HG03039 (cell line): ENCODE results near the gene PCED1B.

ENCODE experiments used
- ATAC-seq: cut with Tn5 transposase; IDR thresholded peaks from one replicate; pipeline ENCODE4 v1.9.1; 2021; ENCODE audit warnings: mild to moderate bottlenecking, moderate library complexity; ENCODE audit not compliant: unreplicated experiment

Gene PCED1B

DNA sequence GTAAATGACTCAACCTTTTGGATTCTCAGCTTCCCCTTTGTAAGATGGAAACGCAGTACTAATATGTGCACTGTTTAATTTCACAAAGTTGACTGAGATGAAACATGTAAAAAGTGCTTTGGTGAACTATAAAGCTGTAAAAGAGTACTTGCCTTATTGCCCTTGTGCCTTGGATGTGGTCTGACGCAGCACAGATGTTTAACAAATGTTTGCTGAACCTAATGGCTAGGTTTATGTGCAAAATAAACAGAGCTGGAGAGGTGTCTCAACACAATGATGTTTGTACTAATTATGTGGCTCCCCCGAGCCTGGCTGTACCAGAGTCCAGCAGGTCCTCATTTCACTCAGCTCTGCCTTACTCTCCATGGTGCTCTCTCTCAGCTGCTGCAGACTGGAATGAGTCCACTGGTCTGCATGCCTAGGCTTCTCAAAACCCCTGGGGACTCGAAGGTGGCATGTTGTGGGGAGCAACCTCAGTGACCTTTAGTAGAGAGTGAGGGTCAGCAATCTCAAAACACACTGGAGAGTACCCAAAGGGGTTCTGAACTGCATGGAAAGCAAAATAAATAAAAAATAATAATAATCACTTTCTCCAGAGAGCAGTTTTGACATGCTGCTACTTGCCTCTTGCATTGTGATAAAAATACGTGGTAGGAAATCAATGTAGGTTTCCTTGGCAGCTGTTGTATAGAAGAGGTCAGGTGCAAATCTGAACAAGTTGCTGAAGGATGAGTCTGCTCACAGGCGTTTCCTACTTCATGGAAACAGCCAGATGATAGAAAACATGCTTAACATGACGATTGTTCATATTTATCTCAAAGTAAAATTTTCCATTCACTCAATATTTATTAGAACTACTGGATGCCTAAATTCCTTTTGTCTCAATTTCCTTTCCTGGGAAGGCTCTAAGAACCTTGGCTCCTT is 8.9 kb downstream of the PCED1B start:
- no peak for ATAC-seq

GRCh38 chr12:47091009-47091408 is 11.6 kb downstream of the PCED1B start:
- ATAC-seq: no peak

DNA sequence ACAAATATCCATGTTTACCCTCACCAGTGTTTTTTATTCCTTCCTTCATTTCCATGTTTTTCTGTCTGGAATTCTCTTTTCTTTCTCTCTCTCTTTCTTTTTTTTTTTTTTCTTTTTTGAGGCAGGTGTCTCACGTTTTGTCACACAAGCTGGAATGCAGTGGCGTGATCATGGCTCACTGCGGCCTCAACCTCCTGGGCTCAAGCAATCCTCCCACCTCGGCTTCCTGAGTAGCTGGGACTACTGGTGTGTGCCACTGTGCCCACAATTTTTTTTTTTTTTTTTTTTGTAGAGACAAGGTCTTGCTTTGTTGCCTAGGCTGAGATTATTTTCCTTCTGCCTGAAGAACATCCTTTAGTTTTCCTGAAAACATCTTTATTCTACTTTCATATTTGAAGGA is 15.4 kb downstream of the PCED1B start:
- ATAC-seq: no peak

- ATAC-seq: no peak
Measured at GRCh38 chr12:47095446-47096236, 16.2 kb downstream of the PCED1B start.

DNA sequence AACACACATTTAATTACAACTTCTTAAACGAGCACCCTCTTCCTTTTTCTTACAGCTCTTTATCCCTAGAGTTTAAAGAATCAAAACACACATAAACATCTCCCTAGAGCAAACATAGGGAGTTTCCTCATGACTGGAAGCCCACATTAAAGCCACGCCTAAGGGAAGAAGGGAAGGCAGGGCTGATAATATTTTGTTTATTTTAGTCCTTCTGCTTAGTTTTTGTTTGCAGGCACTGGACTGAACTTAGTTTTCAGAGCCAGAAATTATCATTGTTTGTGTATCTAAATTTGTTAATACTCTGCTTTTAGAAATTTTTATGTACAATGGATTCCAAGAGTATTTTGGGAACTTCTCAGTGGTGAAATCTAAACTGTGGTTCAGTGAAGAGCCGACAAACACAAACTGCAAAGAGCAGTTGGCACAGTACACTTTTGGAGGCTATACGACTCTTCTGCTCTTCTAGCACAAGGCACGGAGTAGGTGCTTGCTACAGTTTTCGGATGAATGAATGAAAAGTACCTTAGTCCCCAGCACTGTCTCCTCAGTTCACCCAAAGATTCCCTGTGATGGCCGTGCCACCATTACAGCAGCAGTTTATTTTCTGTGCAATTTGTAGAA is 18.0 kb downstream of the PCED1B start:
- ATAC-seq: no peak

DNA sequence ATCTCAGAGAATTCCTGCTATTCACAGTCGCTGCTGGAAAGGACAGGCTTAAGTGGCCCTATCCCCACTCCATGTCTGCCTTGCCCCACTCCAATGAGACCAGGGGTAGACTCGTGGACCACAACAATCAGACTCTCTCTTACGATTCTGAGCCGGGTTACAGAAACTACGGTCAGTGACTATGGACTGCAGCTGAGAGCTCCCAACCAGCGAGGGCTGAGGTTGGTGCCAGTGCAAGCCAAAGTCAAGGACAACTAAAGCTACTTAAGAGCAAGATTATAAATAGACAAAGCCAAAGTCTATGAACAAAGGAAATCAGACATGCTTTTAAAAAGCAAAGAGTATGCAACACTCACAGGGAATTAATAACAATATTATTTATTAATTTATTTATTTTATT is 18.7 kb downstream of the PCED1B start:
- ATAC-seq: no peak

DNA sequence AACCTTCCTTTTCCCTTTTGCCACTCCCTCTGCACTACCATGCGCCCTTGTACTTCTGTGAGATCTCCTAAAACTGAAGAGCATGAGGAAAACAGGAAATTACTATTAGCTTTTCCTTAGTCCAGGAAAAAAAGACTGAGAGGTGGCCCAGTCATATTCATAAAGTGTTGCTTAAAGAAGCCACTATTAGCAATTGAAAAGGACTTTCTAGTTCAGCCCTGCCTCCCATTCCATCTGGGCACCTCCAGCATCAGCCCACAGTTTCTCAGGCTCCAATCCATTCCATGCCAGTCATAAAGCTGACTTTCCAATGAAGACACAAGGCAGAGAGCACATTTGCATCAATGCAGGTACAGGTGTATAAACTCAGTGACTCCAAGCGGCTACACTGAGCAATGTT is 20.2 kb downstream of the PCED1B start:
- no peak for ATAC-seq

DNA sequence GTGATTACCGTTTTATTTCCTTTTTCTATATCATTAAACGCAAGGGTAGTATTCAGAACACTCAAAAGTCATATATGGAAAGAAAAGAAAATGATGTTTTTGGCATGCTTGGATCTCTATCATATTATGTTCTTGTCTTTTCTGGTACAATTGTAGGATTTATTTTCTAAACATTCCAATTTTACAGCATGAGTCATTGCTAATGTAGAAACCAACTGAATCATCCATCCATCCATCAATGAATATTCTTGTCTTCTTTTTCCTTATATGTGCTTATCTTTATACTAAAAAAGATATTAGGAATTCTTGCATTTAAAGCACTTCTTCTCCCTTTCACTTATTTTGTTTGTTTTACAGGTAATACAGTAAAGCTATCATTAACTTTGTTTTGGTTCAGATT is 20.7 kb downstream of the PCED1B start:
- no peak for ATAC-seq

GRCh38 chr12:47102406-47102805 is 23.0 kb downstream of the PCED1B start:
- no peak for ATAC-seq

GRCh38 chr12:47102845-47103651 is 23.6 kb downstream of the PCED1B start:
- no peak for ATAC-seq

DNA sequence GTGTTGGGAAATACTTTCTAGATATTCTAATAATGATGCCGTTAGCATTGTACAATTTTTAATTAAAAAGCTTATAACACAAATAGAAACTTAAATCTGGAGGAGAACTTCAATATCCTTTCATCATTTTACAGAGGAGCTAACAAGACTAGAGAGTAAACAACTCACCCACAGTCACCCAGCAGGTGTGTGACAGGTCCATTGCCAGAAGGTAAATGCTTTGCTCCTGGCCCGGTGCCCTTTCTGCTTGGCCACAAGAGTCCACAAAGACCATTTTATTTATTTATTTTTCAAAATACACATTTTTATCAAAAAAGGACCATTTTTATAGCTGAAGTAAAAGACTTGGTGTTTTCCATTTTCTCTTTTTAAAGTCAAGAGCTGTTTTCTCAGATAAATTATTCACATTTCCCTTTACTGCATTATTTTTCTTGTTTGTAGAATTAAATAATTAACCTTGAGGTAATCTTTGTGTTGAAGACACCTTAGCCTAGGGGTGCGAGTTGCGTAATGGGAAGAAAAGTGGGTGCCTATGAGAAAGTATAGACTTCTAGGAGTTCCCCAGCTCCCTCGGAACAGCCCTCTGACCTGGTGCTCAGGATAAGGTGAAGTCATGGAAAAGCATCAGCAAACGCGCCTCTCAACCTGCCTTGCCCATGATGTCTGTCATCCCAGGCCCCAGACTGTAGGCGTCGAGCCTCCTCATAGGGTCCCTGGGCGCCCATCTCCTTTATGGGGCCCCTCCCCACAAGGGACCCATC is 26.7 kb downstream of the PCED1B start:
- no peak for ATAC-seq

DNA sequence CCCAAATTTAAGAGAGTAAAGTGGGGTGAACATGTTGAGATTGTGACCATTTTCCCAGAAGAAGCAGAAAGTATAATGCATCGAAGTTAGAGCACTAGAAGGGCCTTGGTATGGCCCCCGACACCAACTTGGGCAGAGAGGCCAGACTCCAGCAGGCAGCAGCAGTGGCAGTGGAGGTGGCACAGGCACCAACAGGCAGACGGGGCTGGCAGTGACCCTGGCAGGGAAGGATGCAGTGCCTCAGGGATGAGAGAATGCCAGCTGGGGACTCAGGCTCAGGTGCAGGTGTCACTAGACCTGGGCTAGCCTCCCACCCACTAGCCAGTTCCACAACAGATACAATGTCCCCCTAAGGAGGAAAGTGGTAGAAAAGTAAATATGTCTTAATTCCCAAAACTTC is 28.0 kb downstream of the PCED1B start:
- ATAC-seq: no peak

DNA sequence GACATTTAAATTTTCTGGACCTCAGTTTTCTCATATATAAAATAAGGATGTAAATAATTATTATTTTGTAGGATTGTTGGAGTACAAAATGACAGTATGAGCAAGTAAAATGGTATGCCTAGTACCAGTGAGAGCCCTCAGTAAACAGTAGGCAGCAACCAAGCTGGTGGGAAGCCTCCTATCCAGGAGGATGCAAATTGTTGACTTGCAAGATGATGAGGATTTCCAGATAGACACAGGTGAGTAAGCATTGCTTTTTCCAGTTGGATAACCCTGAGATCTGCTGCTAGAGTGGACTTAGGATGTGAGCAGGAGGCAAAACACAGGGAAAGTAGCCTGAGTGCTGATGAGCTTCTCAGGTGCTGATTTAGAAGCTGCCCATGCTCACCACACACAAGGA is 28.5 kb downstream of the PCED1B start:
- ATAC-seq: no peak

DNA sequence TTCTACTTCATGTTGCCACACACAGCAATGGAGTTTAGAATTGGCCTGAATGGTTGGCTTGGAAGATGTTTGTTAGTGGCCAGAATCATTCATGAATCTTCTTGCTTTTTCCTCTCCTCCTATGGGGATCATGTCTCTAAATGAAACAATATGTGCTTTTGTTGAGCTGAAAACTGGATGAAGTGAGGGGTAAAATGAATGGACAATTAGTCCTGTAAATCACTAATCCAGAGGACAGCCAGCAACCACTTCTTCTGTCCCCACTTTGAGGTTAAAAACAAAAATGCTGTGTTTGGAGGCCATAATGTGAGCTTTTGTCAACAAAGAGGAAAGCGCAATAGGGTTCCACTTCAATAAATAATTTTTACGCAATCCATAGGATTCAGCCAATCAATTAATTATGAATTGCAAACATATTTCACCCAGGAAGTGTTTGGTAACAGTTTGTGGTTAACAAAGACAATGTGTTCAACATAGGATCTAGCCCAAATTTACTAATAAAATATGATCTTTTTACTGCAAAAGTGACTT is 30.7 kb downstream of the PCED1B start:
- no peak for ATAC-seq

DNA sequence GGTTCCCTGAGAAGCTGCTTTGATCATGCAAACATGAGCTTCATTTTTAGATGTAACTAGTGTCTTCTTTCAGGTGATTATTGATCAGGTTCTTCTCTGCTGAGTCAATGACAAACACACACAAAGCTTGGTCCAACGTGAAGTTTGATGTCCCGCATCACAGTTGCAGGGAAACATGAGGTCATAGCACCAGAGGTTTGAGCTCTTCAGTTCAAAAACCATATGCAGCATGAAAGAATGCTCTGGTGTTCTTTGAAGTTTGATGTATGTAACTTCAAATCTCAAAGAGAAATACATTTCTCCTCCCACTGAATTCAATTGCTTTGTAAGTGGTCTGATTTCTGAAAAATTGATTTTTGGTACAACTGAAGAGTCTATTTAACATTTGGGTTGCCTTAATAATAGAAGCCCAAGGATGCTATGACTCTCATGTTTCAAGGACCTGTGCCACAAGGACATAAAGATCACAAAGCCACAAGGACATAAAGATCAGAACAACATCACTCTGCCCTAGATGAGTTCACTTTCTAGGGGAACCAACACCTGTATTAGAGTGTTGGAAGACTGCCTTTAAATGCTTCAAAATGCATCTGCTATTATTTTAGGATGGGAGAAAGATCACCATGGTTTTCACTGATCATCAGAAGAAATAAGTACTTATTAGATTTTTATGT is 31.4 kb downstream of the PCED1B start:
- ATAC-seq: no peak

DNA sequence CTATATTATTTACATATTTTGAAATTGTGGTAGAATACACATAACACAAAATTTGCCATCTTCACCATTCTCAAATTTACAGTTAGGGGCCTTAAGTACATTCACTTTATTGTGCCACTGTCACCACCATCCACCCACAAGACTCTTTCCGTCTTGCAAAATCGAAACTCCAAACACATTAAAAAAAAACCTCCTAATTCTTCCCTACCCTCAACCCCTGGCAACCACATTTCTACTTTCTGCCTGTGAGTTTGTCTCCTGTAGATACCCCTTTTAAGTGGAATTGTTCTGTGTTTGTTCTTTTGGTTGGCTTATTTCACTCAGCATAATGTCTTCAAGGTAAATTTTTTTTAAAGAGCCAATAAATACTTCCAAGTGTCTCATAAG is 32.0 kb downstream of the PCED1B start:
- ATAC-seq: no peak

DNA sequence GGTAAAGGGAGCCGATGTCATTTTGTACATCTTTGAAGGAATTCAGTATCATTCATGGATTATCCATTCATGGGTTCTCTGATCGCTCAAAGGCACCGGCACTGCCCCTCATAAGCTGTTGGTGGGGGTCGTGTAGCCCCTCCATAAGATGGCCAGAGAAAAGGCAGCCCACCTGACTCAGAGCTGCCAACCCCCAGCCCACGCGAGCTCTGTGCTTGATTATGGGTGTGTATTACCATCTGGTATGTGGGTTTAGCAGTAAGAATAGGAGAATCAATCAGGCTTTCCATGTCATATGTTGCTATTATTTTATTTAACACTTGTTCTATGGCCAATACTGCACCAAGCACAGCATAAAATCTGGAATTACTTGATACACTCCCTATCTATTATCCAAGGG is 32.4 kb downstream of the PCED1B start:
- ATAC-seq: no peak

- no peak for ATAC-seq
Measured at GRCh38 chr12:47112679-47113078, 33.3 kb downstream of the PCED1B start.

DNA sequence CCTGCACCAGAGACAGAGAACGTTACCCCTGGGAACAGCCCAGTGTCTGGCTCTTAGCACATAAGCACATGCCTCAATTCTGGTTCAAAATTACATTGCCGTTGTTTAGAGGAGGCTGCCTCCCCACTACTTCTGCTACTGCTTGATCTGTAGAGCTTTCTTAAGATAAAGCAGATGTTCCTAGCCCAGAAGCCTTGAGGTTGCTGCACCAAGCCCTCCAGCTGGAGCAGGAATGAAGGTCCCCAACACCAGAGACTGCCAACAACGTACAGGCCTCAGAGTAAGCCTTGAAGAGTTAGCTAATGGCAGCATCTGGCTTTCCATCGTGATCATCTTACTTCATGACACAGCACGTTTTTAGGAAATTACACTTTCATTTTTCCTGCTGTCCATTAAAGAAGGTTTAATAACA is 35.1 kb downstream of the PCED1B start:
- no peak for ATAC-seq
